ENCODE results near the gene ZNF284.

Gene ZNF284

DNA sequence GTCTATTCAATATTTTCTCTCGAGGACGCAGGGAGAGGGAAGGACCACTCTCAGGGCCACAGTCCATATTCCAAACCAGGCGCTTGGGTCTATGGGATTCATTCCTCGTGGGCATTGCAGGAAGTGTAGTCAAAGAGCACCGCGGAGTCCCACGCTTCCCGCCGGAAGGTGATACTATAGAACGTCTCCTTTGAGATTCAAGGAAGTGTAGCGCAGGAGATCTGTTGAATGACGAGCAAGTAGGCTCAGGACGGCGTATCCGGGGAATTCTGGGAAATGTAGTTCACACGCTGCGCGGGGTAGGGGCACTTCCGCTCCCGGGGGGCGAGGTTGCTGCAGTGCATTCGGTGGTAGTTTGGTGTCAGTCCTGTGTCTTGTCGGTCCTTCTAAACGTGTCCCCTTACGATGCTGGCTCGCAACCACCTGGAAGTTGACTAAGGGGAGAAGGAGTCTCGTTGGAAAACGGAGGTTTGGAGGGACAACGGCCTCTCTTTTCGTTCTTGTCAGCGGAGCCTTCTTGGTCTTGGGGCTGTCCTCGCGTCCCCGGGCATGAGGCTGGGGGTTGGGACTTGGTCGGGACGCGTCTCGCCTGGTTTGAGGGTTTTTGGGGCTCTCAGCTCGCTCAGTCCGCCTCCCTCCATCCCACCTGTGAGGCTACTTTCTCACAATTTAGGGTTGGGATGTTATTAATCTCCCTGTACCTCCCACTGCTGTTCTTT is at the start of gene ZNF284:
Gene ZNF284 (plus strand): TSS at position 336 of the 719 bp plus-strand sequence. CDS start 4,231 bp downstream, outside the sequence.
- Histone ChIP-seq H3K4me3 (ENCODE audit: low read depth, low read length) (peak within 1 kb of the TSS; percentile 92), H3K36me3 (peaks cover 7% of the 10 kb centered on the region), H3K27ac (peak within 1 kb of the TSS; percentile 75), H3K9me3 (ENCODE audit: severe bottlenecking) (no peaks in the 10 kb centered on the region), H3K27me3 (ENCODE audit: insufficient read depth, low read depth, severe bottlenecking) (no peaks in the 10 kb centered on the region)
- peak; percentile 90 for DNase-seq
- no peak for TF ChIP-seq CTCF (IDR thresholded peaks at IDR 0.05; ENCODE audit: low read depth, low read length)

DNA sequence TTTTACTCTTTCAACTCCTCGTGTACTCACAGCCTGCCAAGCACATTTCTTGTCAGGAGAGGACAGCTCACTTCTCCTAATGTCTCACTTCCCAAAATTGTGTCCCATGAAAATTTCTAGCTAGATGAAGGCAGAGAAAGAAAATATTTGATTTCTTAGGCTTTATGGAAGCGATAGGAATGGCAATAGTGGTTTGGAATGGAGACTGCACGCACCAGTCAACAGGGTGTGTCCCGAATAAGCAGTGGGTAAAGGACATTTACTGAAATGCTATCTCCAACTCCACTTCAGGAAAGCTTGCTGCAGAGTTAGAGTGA is 47.1 kb upstream of the ZNF284 start:
- no peak for DNase-seq
- Histone ChIP-seq H3K27ac (peak overlapping the region; percentile 53), H3K4me3 (ENCODE audit: low read depth, low read length) (peak overlapping the region; percentile 97), H3K36me3 (peaks cover 28% of the 10 kb centered on the region), H3K27me3 (ENCODE audit: insufficient read depth, low read depth, severe bottlenecking) (no peaks in the 10 kb centered on the region), H3K9me3 (ENCODE audit: severe bottlenecking) (no peaks in the 10 kb centered on the region)
- TF ChIP-seq CTCF (IDR thresholded peaks at IDR 0.05; ENCODE audit: low read depth, low read length) = no peak

DNA sequence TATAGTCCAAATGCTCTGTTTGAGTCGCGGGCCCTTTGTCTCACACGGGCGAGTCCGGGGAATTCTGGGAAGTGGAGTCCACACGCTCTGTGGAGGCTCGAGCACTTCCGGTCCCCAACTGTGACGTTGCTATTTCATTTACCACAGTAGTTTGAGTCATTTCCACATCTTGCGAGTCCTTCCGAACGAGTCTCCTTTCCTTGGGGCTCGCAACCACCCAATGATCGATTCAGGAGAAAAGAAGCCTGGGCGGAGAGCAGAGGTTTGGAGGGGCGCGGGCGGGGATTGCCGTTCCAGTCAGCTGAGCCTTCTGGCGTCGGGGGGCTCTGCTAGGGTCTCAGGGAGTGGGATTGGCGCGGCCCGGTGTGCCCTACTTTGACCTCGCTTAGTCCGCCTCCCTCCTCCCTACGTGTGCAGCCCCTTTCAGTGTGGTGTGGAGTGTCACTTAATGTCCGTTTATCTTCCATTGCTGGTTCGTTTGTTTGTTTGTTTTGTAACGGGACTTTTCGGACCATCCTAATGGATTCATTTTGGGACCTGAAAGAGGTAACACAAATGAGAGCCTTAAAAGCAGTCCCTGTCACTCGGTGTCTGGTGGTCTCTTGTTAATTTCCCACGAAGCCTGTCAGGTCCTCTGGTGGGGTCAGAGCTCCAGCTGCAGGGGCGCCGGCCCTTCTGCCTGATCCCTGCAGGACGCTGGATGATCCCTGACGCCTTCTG is 46.6 kb upstream of the ZNF284 start, which contains the start of gene ZNF222:
Gene ZNF222 (plus strand): TSS at position 163 of the 720 bp plus-strand sequence. CDS start 58 bp downstream, at position 221.
- no peaks in the 10 kb centered on the region for H3K27me3 ChIP-seq (ENCODE audit: insufficient read depth, low read depth, severe bottlenecking)
- no peaks in the 10 kb centered on the region for H3K9me3 ChIP-seq (ENCODE audit: severe bottlenecking)
- H3K4me3 ChIP-seq (ENCODE audit: low read depth, low read length) = peak within 1 kb of the TSS; percentile 97
- DNase-seq = peak; percentile 78
- H3K27ac ChIP-seq = peak within 1 kb of the TSS; percentile 53
- TF ChIP-seq CTCF (IDR thresholded peaks at IDR 0.05; ENCODE audit: low read depth, low read length) = no peak
- H3K36me3 ChIP-seq = peaks cover 34% of the 10 kb centered on the region

- TF ChIP-seq CTCF (IDR thresholded peaks at IDR 0.05; ENCODE audit: low read depth, low read length) = no peak
- Histone ChIP-seq H3K27me3 (ENCODE audit: insufficient read depth, low read depth, severe bottlenecking) (no peaks in the 10 kb centered on the region), H3K9me3 (ENCODE audit: severe bottlenecking) (peaks cover 5% of the 10 kb centered on the region), H3K36me3 (peaks cover 46% of the 10 kb centered on the region), H3K4me3 (ENCODE audit: low read depth, low read length) (no peak overlapping the region), H3K27ac (no peak overlapping the region)
- DNase-seq = no peak
These were observed 45.3 kb upstream of the ZNF284 start for GRCh38 chr19:44026622-44027021.

DNA sequence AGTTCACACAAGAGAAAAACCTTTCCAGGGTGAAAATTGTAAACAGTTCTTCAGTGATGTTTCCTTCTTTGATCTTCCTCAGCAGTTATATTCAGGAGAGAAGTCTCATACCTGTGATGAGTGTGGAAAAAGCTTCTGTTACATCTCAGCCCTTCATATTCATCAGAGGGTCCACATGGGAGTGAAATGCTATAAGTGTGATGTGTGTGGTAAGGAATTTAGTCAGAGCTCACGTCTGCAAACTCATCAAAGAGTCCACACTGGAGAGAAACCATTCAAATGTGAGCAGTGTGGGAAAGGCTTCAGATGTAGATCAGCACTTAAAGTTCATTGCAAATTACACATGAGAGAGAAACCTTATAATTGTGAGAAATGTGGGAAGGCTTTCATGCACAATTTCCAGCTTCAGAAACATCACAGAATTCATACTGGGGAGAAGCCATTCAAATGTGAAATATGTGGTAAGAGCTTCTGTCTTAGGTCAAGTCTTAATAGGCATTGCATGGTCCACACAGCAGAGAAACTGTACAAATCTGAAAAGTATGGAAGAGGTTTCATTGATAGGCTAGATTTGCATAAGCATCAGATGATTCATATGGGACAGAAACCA is 39.9 kb upstream of the ZNF284 start:
- peaks cover 9% of the 10 kb centered on the region for H3K9me3 ChIP-seq (ENCODE audit: severe bottlenecking)
- no peak for DNase-seq

More for the DNA sequence above, 39.9 kb upstream of the ZNF284 start:
- Histone ChIP-seq H3K27me3 (ENCODE audit: insufficient read depth, low read depth, severe bottlenecking) (no peaks in the 10 kb centered on the region), H3K27ac (no peak overlapping the region), H3K4me3 (ENCODE audit: low read depth, low read length) (no peak overlapping the region), H3K36me3 (peaks cover 56% of the 10 kb centered on the region)
- no peak for TF ChIP-seq CTCF (IDR thresholded peaks at IDR 0.05; ENCODE audit: low read depth, low read length)

All from WERI-Rb-1 (cell line).